Measurements from ENCODE around the gene STMN3. TPM values are rescaled to one million over a fixed set of nuclear protein-coding genes. Genes with fewer than 3 reads are reported as not detected.
"Not testable (repeated sequence)": the region's sequence is repeated elsewhere in the genome, so short reads cannot be mapped to it uniquely, and the experiment has no call there.

The STMN3 gene
- total RNA-seq, 4 donors from 2014 or later = 0.51 to 1.9 (median 0.88) TPM

DNA sequence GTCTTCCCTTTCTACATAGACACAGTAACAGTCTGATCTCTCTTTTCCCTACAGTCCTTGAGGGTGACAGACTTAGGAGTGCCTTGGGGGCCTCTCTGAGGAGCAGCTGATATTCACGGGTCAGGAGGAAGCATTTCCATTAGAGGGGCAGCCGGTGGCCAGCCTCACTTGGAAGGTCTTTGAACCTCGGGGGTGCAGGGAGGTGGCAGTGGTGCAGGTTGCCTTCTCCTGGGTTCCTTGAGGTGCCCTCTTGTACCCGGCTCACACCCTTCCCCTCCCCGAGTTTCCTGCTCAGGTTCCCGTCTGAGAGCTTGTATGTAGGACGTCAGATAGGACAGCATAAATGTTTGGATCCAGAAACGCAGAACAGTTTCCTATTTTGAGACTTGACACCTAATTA, 7.4 kb upstream of the STMN3 start:
- H3K36me3 ChIP-seq = peaks cover 0 to 22% of the 10 kb centered on the region in 2 donors
- no peak overlapping the region for H3K27ac ChIP-seq
- H3K4me1 ChIP-seq = peaks cover 18 to 22% of the 10 kb centered on the region in 2 donors
- H3K4me3 ChIP-seq = no peak overlapping the region
- DNase-seq = no peak
- no peak for ATAC-seq
- no peaks in the 10 kb centered on the region for H3K27me3 ChIP-seq
- in situ Hi-C loops (cut with MboI; ENCODE audit: low sequenced_read_pairs in 4 of 4) = no loop called here
- H3K9me3 ChIP-seq = no peaks in the 10 kb centered on the region
- TF ChIP-seq, protein P1, sequence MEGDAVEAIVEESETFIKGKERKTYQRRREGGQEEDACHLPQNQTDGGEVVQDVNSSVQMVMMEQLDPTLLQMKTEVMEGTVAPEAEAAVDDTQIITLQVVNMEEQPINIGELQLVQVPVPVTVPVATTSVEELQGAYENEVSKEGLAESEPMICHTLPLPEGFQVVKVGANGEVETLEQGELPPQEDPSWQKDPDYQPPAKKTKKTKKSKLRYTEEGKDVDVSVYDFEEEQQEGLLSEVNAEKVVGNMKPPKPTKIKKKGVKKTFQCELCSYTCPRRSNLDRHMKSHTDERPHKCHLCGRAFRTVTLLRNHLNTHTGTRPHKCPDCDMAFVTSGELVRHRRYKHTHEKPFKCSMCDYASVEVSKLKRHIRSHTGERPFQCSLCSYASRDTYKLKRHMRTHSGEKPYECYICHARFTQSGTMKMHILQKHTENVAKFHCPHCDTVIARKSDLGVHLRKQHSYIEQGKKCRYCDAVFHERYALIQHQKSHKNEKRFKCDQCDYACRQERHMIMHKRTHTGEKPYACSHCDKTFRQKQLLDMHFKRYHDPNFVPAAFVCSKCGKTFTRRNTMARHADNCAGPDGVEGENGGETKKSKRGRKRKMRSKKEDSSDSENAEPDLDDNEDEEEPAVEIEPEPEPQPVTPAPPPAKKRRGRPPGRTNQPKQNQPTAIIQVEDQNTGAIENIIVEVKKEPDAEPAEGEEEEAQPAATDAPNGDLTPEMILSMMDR (IDR thresholded peaks at IDR 0.05 in 4 of 5, conservative IDR thresholded peaks at IDR 0.05 in 1 of 5) = no peak
- TF ChIP-seq POLR2A (IDR thresholded peaks at IDR 0.05) = no peak
- intact Hi-C loops (cut with DNase I; ENCODE audit: low total_unique reads) = no loop called here

DNA sequence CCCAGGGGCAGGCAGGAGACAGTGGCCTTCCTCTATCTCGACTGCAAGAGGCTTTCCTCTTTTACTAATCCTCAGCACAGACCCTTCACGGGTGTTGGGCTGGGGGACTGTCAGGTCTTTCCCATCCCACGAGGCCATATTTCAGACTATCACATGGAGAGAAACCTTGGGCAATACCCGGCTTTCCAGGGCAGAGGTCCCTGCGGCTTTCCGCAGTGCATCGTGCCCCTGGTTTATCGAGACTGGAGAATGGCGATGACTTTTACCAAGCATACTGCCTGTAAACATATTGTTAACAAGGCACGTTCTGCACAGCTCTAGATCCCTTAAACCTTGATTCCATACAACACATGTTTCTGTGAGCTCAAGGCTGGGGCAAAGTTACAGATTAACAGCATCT, 7.0 kb upstream of the STMN3 start:
- H3K27me3 ChIP-seq; H3K4me3 ChIP-seq; in situ Hi-C loops (cut with MboI; ENCODE audit: low sequenced_read_pairs in 4 of 4); H3K27ac ChIP-seq; ATAC-seq; DNase-seq; H3K9me3 ChIP-seq; intact Hi-C loops (cut with DNase I; ENCODE audit: low total_unique reads): not testable (repeated sequence)
- peaks cover 18 to 22% of the 10 kb centered on the region in 2 donors for H3K4me1 ChIP-seq
- H3K36me3 ChIP-seq = peaks cover 0 to 22% of the 10 kb centered on the region in 2 donors

DNA sequence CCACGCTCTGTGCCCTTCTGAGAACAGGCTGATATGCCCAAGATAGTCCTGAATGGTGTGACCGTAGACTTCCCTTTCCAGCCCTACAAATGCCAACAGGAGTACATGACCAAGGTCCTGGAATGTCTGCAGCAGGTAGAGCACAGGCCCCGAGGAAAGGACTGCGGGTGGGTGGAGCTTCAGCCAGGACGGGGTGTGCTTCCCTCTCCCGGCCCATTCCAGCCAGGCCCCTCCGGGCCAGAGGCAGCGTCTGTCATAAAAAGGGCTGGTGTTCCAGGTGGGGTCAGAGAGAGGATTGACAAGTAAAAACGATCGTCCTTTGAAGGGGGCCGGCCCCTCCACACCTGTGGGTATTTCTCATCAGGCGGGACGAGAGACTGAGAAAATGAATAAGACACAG, 6.1 kb upstream of the STMN3 start:
- in situ Hi-C loops (cut with MboI; ENCODE audit: low sequenced_read_pairs in 4 of 4) = loop anchor here in 1 of 4 donors (10.0 kb wide), 1 partner anchor 55 kb away; no protein-coding TSS in a partner anchor
- peak overlapping the region; percentile 91 to 96 (median 92) for H3K27ac ChIP-seq
- H3K9me3 ChIP-seq = no peaks in the 10 kb centered on the region
- DNase-seq (no peak), ATAC-seq (no peak)
- no peak for TF ChIP-seq POLR2A (IDR thresholded peaks at IDR 0.05)
- TF ChIP-seq, protein P1 (IDR thresholded peaks at IDR 0.05 in 4 of 5, conservative IDR thresholded peaks at IDR 0.05 in 1 of 5) = no peak
- H3K4me1 ChIP-seq = peaks cover 18 to 22% of the 10 kb centered on the region in 2 donors
- H3K27me3 ChIP-seq = no peaks in the 10 kb centered on the region
- intact Hi-C loops (cut with DNase I; ENCODE audit: low total_unique reads) = loop anchor here (2.0 kb wide), 1 partner anchor 17 kb away; no protein-coding TSS in a partner anchor
- H3K36me3 ChIP-seq = peaks cover 0 to 22% of the 10 kb centered on the region in 2 donors
- peak overlapping the region; percentile 78 to 94 (median 89) for H3K4me3 ChIP-seq

DNA sequence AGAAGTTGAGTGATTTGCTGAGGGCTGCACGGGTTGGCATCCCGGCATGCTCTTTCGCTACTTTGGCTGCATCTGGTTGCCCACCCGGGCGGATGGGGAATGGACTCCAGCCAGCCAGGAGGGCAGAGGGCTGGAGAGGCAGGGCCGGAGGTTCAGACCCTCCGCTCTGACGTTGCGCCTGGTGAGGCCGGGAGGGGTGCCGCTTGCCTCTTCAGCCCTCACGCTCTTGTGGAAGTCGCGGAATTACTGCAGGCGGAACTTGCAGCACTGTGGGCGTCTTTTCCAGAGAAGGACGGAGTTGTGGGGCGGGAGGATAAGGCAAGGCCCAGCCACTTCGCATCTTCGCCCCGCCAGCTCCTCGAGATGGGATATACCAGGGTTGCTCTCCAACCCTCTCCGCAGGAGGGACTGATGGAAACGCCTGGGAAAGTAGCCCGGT, 5.5 kb upstream of the STMN3 start:
- DNase-seq (no peak), ATAC-seq (peak; percentile 4 to 8)
- H3K27me3 ChIP-seq = peaks cover 0 to under 1% (median 0%) of the 10 kb centered on the region in 3 donors
- intact Hi-C loops (cut with DNase I; ENCODE audit: low total_unique reads) (loop anchor here (1.0 to 2.0 kb wide), 3 partner anchors 16 to 207 kb away; partner anchors contain the start of genes GMEB2 and TPD52L2), in situ Hi-C loops (cut with MboI; ENCODE audit: low sequenced_read_pairs in 4 of 4) (loop anchor here in 1 of 4 donors (10.0 kb wide), 1 partner anchor 56 kb away; no protein-coding TSS in a partner anchor)
- TF ChIP-seq POLR2A (IDR thresholded peaks at IDR 0.05) = no peak
- peaks cover 0 to 22% of the 10 kb centered on the region in 2 donors for H3K36me3 ChIP-seq
- H3K4me3 ChIP-seq = peak overlapping the region; percentile 78 to 94 (median 89)
- H3K9me3 ChIP-seq = no peaks in the 10 kb centered on the region
- peaks cover 18 to 22% of the 10 kb centered on the region in 2 donors for H3K4me1 ChIP-seq
- H3K27ac ChIP-seq = peak overlapping the region; percentile 91 to 96 (median 92)

DNA sequence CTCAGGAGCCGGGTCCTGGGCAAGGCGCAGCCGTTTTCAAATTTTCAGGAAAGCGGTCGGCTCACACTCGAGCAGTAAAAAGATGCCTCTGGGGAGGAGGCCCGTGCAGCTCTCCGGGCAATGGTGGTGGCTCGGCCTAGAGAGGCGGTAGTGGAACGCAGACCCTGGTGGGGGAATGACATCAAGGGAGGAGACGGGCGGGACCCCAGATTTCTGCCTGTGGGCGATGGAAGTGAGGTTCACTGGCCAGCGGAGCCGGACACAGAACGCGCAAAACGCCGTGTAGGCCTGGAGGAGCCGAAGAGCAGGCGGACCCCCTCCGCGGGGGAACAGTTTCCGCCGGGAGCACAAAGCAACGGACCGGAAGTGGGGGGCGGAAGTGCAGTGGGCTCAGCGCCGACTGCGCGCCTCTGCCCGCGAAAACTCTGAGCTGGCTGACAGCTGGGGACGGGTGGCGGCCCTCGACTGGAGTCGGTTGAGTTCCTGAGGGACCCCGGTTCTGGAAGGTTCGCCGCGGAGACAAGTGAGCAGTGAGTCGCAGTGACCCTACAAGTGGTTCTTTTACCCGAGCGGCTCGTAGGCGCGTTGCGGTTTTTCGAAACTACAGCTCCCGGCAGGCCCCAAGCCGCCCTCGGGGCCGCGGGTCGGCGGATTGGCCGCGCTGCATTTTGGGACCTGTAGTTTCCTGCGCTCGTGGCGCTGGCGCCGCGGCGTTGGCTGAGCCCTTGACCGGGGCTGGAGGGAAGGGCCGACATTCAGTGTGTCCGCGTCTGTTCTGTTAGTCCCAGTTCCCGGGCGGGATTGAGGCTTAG, 4.9 kb upstream of the STMN3 start, which contains the start of gene RTEL1:
Gene RTEL1 (plus strand): TSS at position 376 of the 812 bp plus-strand sequence. CDS start 1,091 bp downstream, outside the sequence.
- Histone ChIP-seq H3K4me1 (peaks cover 19 to 28% of the 10 kb centered on the region in 2 donors), H3K36me3 (peaks cover 0 to 20% of the 10 kb centered on the region in 2 donors), H3K27me3 (peaks cover 0 to 3% (median 0%) of the 10 kb centered on the region in 3 donors), H3K4me3 (peak within 1 kb of the TSS; percentile 78 to 94 (median 89)), H3K27ac (peak within 1 kb of the TSS; percentile 91 to 96 (median 92)), H3K9me3 (no peaks in the 10 kb centered on the region)
- DNase-seq (peak; percentile 82 to 88), ATAC-seq (peak; percentile 96 to 97)
- in situ Hi-C loops (cut with MboI; ENCODE audit: low sequenced_read_pairs in 4 of 4) = loop anchor here in 1 of 4 donors (10.0 kb wide), 1 partner anchor 57 kb away; no protein-coding TSS in a partner anchor
- TF ChIP-seq POLR2A (IDR thresholded peaks at IDR 0.05) = peak; percentile 18 to 34
- TF ChIP-seq, protein P1 (IDR thresholded peaks at IDR 0.05 in 4 of 5, conservative IDR thresholded peaks at IDR 0.05 in 1 of 5) = peak in 2 of 5 experiments; percentile 10 to 24
- intact Hi-C loops (cut with DNase I; ENCODE audit: low total_unique reads) = loop anchor here (1.0 to 2.0 kb wide), 3 partner anchors 15 to 207 kb away; partner anchors contain the start of genes GMEB2 and TPD52L2

Data from gastrocnemius medialis (tissue), 4 donors.